Measurements from ENCODE around the gene KLHDC1.

Gene KLHDC1

DNA sequence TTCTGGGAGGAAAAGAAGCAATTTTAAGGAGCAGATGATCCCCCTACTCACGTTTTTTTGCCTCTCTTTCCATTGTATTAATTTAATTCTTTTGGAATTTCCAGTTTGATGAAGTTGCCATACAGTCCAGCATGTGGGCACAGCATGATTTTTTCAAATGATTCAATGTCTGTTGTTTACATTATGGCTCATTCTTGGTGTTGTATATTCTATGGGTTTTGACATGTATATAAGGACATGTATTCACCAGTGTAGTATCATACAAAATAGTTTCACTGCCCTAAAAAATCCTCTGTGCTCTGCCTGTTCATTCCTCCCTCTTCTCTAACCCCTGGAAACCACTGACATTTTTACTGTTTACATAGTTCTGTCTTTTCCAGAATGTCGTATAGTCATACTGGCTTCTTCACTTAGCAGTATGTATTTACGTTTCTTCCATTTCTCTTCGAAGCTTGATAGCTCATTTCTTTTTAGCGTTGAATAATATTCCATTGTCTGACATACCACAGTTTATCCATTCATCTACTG is 61.7 kb downstream of the KLHDC1 start:
- Histone ChIP-seq H3K9me2 (replicated peaks; ENCODE audit: insufficient read depth, low read length) (no peaks in the 10 kb centered on the region), H3K9ac (ENCODE audit: low read length) (no peak overlapping the region), H4K20me1 (ENCODE audit: low read depth, low read length) (no peaks in the 10 kb centered on the region), H3K36me3 (ENCODE audit: low read length) (no peaks in the 10 kb centered on the region), H2AFZ (ENCODE audit: low read depth, low read length, severe bottlenecking) (no peak overlapping the region), H3K4me3 (ENCODE audit: insufficient read depth, low read length, poor library complexity, severe bottlenecking) (no peak overlapping the region), H3K27me3 (ENCODE audit: low read length) (no peaks in the 10 kb centered on the region), H3F3A (ENCODE audit: insufficient read depth) (no peaks in the 10 kb centered on the region), H3K79me2 (ENCODE audit: insufficient read depth, low read length) (no peaks in the 10 kb centered on the region), H3K27ac (ENCODE audit: low read depth, low read length) (no peak overlapping the region), H3K9me3 (ENCODE audit: insufficient read depth, low read length) (no peaks in the 10 kb centered on the region), H3K4me2 (ENCODE audit: low read depth, low read length, poor library complexity, severe bottlenecking) (no peak overlapping the region)
- TF ChIP-seq, protein P1, sequence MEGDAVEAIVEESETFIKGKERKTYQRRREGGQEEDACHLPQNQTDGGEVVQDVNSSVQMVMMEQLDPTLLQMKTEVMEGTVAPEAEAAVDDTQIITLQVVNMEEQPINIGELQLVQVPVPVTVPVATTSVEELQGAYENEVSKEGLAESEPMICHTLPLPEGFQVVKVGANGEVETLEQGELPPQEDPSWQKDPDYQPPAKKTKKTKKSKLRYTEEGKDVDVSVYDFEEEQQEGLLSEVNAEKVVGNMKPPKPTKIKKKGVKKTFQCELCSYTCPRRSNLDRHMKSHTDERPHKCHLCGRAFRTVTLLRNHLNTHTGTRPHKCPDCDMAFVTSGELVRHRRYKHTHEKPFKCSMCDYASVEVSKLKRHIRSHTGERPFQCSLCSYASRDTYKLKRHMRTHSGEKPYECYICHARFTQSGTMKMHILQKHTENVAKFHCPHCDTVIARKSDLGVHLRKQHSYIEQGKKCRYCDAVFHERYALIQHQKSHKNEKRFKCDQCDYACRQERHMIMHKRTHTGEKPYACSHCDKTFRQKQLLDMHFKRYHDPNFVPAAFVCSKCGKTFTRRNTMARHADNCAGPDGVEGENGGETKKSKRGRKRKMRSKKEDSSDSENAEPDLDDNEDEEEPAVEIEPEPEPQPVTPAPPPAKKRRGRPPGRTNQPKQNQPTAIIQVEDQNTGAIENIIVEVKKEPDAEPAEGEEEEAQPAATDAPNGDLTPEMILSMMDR (IDR thresholded peaks at IDR 0.05; ENCODE audit: insufficient read depth, low read length, poor library complexity, severe bottlenecking), result no peak
- no peak for TF ChIP-seq EZH2phosphoT487 (conservative IDR thresholded peaks at IDR 0.05; ENCODE audit: low read length)

DNA sequence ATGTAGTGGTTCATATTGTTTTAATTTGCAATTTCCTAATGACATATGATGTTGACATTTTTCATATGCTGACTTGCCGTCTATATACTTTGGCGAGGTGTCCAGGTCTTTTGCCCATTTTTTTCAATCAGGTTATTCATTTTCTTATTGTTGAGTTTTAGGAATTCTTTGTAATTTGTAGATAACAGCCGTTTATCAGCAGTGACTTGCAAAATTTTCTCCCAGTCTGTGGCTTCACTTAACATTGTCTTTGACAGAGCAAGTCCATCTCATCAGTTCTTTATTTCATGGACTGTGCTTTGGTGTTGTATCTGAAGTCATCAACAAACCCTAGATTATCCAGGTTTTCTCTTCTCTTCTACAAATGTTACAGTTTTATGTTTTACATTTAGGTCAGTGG is 62.5 kb downstream of the KLHDC1 start:
- no peaks in the 10 kb centered on the region for H3K36me3 ChIP-seq (ENCODE audit: low read length)
- no peaks in the 10 kb centered on the region for H3K27me3 ChIP-seq (ENCODE audit: low read length)
- TF ChIP-seq, protein P1 (IDR thresholded peaks at IDR 0.05; ENCODE audit: insufficient read depth, low read length, poor library complexity, severe bottlenecking), result no peak
- no peak for TF ChIP-seq EZH2phosphoT487 (conservative IDR thresholded peaks at IDR 0.05; ENCODE audit: low read length)
- no peaks in the 10 kb centered on the region for H4K20me1 ChIP-seq (ENCODE audit: low read depth, low read length)
- H3K9me2 ChIP-seq (replicated peaks; ENCODE audit: insufficient read depth, low read length), result no peaks in the 10 kb centered on the region
- H3K9ac ChIP-seq (ENCODE audit: low read length), result no peak overlapping the region
- no peaks in the 10 kb centered on the region for H3K79me2 ChIP-seq (ENCODE audit: insufficient read depth, low read length)
- no peak overlapping the region for H3K27ac ChIP-seq (ENCODE audit: low read depth, low read length)
- no peak overlapping the region for H2AFZ ChIP-seq (ENCODE audit: low read depth, low read length, severe bottlenecking)
- no peaks in the 10 kb centered on the region for H3F3A ChIP-seq (ENCODE audit: insufficient read depth)
- no peak overlapping the region for H3K4me2 ChIP-seq (ENCODE audit: low read depth, low read length, poor library complexity, severe bottlenecking)
- no peak overlapping the region for H3K4me3 ChIP-seq (ENCODE audit: insufficient read depth, low read length, poor library complexity, severe bottlenecking)
- no peaks in the 10 kb centered on the region for H3K9me3 ChIP-seq (ENCODE audit: insufficient read depth, low read length)

DNA sequence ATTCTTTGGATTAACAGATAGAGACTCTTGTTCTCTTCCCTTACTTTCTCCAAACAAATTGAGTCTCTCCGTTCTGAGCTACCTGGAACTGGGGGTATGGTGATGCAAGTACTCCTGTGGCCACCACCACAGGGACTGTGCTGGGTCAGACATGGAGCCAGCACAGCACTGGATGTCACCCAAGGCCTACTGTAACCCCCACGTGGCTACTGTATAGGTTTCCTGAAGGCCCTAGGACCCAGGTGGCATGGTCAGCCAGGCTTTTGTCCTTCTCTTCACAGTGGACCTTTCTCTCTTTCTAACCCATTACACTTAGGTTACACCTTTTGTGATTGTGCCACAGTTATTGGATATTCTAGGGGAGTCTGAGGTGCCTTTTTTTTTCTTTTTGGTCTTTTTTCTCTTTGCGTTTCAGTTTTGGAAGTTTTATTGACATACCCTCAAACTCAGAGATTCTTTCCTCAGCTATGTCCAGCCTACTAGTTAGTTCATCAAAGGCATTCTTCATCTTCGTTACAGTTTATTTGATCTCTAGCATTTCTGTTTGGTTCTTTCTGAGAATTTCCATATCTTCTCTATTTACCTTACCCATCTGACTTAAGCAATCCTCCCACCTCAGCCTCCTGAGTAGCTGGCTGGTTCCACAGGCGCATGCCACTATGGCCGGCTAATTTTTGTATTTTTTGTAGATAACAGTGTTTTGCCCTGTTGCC is 69.1 kb downstream of the KLHDC1 start:
- no peak overlapping the region for H3K4me2 ChIP-seq (ENCODE audit: low read depth, low read length, poor library complexity, severe bottlenecking)
- no peak overlapping the region for H3K27ac ChIP-seq (ENCODE audit: low read depth, low read length)
- peaks cover 4% of the 10 kb centered on the region for H3F3A ChIP-seq (ENCODE audit: insufficient read depth)
- TF ChIP-seq, protein P1 (IDR thresholded peaks at IDR 0.05; ENCODE audit: insufficient read depth, low read length, poor library complexity, severe bottlenecking), result no peak
- no peak for TF ChIP-seq EZH2phosphoT487 (conservative IDR thresholded peaks at IDR 0.05; ENCODE audit: low read length)
- H4K20me1 ChIP-seq (ENCODE audit: low read depth, low read length), result no peaks in the 10 kb centered on the region
- no peaks in the 10 kb centered on the region for H3K27me3 ChIP-seq (ENCODE audit: low read length)
- no peak overlapping the region for H3K4me3 ChIP-seq (ENCODE audit: insufficient read depth, low read length, poor library complexity, severe bottlenecking)
- H3K9ac ChIP-seq (ENCODE audit: low read length), result no peak overlapping the region
- H3K9me2 ChIP-seq (replicated peaks; ENCODE audit: insufficient read depth, low read length), result no peaks in the 10 kb centered on the region
- no peaks in the 10 kb centered on the region for H3K79me2 ChIP-seq (ENCODE audit: insufficient read depth, low read length)
- H2AFZ ChIP-seq (ENCODE audit: low read depth, low read length, severe bottlenecking), result no peak overlapping the region
- no peaks in the 10 kb centered on the region for H3K36me3 ChIP-seq (ENCODE audit: low read length)
- no peaks in the 10 kb centered on the region for H3K9me3 ChIP-seq (ENCODE audit: insufficient read depth, low read length)
